Hypothalamus (tissue), 51 donors: Measurements from ENCODE around the gene PRKAG2.

ENCODE experiments used
- DNase-seq, 51 donors: peaks; one replicate each; lab custom pipeline; 2025; lab: John Stamatoyannopoulos, UW

The PRKAG2 gene

DNA sequence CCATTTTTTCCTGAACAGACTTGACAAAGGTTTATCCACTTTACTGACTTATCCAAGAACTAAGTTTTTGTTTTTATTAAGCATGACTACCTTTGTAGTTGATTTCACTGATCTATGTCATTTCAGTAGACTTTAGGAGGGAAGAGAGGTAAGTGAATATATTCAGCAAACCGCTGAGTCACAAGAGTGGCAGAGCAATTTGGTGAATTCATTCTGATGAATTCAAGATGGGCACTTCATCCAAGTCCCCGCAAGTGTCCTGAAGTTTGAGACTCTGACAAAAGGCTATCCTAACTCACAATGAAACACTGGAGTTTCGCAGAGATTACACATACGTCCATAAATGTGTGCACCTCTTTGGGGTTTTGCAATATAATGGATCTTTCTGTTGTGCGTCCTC lies 255.0 kb downstream of the PRKAG2 start:
- DNase-seq, result no peak

DNA sequence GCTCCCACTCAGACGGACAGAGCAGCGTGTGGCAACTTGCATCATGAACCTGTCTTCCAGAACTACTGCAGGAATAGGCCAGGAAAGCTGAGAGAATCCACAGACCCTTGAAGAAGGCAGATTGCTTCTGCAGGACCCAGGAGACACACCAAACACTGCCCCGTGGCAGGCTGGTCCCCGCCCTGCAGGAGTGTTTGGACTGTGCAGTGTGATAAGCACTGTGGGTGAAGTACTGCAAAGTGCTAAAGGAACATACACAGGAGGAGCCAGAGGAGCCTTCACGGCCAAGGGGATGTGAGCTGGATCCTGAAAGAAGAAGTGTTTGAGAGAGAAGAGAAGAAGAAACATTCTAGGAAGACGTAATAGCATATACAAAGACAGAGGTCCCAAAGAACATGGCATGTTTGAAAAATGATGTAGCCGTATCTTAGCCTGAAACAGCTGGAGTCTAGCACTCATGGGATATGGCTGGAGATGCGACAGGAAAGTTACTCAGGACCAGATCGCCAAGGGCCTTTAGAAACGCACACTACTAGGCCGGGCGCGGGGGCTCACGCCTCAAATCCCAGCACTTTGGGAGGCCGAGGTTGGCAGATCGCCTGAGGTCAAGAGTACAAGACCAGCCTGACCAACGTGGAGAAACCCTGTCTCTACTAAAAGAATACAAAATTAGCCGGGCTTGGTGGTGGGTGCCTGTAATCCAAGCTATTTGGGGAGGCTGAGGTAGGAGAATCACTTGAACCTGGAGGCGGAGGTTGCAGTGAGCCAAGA lies 260.3 kb downstream of the PRKAG2 start:
- no peak for DNase-seq

DNA sequence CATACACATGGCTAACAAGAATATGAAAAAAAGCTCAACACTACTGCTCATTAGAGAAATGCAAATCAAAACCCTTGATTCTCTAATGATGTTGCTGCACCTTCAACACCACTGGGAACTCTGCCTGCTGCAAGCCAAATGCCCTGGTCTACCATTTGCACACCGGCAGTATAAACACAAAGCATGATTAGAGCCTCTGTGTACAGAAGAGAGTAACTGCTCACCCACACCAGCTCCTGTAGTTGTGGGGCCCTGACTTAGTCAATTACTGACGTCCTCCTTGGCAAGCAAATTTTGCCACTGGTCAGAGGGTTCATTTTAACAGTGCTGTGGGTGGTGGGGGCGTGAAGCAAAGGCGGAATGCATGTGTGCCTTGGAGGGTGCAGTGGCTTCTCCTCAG lies 261.1 kb downstream of the PRKAG2 start:
- no peak for DNase-seq

DNA sequence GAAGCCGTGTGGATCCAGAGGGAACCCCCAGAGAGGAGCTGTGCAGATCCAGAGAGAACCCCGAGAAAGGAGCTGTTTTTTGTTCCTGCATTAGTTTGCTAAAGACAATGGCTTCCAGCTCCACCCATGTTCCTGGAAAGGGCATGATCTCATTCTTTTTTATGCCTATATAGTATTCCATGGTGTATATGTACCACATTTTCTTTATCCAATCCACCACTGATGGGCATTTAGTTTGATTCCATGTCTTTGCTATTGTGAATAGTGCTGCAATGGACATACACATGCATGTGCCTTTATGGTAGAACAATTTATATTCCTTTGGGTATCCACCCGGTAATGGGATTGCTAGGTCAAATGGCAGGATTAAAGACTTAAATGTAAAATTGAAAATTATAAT lies 261.9 kb downstream of the PRKAG2 start:
- DNase-seq, result no peak

DNA sequence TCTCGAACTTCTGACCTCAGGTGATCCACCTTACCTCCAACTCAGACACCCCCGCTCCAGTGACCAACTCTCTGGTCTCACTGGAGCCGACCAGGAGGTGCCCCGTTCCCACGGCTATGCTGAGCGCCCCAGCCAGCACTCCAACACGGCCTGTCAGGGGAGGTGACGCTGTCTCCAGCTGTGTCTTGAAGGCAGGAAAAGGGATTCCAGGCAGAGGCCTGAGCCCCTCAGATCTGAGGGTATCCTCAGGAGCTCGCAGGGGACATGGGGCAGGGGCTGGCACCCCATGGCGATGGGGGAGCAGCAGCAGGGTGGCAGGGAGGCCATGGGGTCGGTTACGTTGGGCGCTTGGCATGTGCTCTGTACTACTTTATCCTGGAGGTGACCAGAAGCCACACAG lies 262.9 kb downstream of the PRKAG2 start:
- no peak for DNase-seq

DNA sequence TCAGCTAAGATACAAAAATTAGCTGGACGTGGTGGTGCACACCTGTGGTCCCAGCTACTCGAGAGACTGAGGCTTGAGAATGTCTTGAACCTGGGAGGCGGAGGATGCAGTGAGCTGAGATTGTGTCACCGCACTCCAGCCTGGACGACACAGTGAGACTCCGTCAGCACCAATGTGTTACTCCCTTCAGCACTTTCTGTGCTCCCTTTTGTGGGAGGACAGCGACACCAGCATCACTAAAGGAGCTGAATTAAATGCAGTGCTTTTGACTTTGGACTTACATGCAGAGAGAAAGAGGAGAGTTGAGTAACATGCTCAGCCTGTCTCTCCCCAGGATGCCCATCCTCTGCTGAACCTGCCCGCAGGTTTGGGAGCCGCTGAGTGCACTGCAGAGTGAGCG lies 265.0 kb downstream of the PRKAG2 start:
- DNase-seq, result no peak

DNA sequence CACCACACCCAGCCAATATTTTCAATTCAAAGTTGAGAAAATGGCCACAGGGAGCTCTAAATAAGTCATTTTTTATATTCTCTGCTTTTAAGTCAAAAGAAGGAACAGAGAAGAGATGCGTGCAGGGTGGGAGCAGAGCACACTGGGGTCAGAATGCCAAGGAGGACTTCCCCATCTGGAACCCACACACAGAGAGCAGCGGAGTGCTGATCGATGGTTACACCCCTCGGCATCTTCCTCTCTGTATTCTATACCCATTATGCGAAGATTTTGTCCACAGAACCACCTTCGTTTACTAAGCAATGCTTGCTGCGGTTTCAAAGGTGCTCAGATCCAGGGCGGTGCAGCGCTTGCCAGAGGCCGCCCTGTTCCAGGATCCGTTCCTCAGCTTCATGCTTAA lies 265.9 kb downstream of the PRKAG2 start:
- no peak for DNase-seq

DNA sequence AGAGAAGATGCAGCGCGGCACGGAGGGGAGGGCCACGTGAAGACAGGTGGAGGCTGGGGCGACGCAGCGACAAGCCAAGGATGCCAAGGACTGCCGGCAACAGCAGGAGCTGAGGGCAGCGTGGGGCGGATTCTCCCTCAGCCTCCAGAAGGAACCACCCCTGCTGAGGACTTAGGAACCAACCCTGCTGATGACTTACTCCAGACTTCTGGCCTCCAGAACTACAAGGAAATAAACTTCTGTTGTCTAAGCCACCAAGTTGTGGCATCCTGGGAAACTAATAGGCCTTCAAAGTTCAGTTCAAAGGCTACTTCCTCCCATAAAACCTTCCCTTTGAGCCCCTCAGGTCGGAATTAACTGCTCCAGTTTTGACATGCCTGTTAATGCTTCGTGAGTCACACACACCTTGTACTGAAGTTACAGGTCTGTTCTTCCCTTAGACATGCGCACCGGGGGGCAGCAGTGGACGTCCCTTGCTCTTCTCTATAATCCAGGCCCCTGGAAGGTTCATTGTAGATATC lies 268.8 kb downstream of the PRKAG2 start:
- DNase-seq, result no peak

DNA sequence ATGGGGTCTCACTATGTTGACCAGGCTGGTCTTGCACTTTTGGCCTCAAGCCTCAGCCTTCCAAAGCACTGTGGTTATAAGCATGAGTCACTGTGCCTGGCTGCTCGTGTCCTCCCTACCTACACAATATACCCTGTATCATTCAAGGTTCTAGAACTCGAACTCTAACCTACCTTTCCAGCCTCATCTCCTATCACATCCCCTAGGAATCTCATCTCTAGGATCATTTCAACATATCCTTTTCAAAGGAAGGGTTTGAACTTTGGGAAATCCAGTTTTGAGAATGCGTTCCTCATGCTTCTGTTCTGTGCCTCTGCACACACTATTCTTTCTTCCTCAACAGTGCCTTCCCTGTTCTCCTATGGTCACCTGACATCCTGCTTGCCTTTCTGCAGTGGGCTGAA lies 269.4 kb downstream of the PRKAG2 start:
- no peak for DNase-seq

DNA sequence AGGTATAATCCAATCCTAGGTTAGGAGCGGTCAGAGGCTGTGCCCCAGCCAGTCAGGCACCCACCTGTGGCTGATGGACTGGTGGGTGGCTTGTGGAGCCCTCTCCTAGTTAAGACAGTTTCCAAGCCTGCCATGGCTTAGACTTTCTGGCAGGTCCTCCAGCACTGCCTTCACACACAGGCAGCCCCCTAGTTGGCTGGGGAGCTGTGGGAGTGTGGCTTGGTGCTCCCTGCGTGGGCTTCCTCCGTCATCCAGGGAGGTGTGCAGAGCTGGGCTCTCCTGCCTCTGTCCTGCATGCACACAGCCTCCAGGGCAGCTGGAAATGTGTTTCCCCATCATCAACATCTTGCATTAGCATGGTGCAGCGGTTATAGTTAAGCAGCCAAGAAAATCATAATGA lies 273.0 kb downstream of the PRKAG2 start:
- DNase-seq, result no peak

DNA sequence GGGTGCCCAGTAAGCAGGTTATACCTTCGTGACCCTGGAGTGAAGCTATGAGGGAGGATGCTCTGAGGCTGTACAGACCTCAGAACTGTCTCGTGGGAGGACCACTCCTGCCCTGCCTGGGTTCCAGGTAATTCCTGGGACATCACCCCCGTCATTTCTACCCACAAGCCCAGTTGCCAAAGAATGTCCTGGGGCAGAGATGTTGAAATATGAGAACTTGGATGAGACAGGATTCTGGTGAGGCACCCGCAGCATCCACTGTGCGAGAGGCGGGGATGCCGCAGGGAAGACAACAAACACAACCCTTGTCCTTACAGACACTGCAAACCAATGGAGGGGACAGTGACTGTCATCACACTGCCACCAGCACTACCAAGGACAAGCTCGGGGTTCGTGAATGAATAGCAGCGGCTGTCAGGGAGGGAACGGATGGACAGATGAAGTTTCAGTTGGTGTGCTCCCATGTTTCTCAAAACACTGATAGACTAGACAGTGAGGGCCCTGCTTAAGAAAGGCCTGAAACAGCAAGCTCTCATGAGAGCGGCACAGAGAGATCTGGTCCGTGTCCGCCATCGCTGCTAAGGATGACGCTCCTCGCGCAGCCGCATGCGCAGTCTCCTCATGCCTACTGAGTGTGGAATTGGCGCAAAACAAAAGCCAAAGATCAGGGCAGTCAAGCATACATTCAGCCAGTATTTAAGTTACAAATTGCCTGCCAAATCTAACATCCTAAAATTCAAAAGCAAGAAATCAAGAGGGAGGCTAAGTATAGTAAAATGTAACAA lies 275.2 kb downstream of the PRKAG2 start:
- DNase-seq, result no peak

DNA sequence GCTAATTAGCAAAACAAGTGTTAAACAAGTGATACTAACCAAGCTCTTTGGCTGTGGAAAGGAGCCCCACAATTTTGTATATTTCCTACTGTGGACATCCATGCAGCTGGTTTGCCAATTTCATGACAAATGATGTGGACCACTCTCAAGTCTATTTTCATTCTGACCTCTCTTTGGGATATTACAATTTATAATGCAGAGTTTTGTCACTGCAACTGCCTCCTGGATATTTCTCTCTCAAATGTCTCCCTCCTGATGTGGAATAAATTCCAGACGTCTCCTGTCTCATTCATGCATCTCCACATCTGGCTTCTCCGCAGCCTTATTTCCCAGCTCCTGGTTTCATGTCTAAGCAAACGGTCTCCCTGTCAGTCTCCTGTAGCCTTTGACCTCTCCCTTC lies 276.6 kb downstream of the PRKAG2 start:
- DNase-seq, result no peak

DNA sequence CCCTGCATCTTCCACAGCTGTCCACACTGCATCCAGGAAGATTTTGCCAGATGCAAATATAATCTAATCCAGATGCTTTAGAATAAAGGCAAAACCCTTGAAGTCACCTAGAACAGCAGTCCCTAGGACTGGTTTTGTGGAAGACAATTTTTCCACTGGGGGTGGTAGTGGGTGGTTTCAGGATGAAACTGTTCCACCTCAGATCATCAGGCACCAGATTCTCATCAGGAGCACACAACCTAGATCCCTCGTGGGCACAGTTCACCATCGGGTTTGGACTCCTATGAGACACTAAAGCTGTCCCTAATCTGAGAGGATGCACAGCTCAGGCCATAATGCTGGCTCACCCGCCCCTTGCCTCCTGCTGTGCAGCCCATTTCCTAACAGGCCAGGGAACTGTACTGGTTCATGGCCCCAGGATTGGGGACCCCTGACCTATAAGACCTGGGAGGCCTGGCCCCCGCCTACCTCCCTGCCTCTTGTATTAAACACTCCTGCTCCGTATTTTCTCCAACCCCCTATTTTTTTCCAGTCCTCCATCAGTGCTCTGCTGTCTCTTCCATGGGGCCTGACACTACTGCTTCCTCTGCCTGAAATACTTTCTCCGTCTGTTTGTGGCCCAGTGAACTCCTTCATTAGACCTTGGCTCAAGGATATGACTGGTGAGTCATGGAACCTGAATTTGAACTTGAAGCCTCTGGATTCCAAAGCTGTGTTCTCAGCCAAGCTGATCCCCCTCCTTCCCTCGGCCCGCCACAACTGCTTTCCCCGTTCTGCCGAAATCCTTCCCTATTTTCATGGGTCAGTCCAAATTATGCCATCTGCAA lies 277.3 kb downstream of the PRKAG2 start:
- no peak for DNase-seq

DNA sequence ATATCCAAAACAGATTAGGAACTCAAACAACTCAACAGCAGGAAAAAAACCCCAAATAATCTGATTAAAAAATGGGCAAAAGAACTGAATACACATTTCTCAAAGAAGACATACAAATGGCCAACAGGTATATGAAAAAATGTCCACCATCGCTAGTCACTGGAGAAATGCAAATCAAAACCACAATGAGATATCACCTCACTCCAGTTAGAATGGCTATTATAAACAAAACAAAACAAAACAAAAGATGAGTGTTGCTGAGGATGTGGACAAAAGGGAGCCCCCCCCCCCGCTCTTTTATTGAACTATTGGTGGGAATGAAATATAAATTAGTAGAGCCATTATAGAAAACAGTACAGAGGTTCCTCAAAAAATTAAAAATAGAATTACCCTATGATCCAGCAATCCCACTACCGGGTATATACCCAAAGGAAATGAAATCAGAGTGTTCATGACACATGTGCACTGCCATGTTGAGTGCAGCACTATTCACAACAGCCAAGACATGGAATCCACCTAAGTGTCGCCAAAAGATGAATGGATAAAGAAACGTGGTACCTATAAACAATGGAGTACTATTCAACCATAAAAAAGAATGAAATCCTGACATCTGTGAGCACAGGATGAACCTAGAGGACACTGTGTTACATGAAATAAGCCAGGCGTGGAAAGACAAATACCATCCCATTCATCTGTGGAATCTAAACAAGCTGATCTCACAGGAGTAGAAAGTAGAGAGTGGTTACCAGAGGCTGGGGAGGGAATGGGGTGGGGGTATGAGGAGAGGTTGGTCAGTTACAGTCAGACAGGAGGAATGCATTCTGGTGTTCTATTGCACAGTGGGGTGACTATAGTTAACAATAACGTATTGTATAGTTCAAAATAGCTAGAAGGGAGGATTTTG lies 279.1 kb downstream of the PRKAG2 start:
- no peak for DNase-seq

DNA sequence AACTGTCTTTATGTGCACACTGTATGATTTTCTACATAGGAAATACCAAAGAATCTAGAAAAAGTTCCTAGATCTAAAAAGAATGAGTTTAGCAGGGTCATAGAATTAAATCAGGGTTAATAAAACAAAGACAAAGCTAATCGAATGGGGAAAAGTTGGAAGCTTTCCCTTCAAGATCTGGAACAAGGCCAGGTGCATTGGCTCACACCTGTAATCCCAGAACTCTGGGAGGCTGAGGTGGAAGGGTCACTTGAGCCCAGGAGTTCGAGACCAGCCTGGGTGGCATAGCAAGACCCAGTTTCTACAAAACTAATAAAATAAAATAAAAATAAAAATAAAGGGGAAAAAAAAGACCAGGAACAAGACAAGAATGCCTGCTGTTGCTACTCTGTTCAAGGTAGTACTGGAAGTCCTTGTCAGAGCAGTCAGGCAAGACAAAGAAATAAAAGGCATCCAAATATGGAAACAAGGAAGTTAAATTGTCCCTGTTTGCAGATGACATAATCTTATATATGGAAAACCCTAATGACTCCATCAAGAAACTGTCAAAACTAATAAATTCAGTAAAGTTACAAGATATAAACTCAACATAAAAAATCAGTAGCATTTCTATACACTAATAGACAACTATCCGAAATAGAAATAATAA lies 281.1 kb downstream of the PRKAG2 start:
- DNase-seq, result no peak

DNA sequence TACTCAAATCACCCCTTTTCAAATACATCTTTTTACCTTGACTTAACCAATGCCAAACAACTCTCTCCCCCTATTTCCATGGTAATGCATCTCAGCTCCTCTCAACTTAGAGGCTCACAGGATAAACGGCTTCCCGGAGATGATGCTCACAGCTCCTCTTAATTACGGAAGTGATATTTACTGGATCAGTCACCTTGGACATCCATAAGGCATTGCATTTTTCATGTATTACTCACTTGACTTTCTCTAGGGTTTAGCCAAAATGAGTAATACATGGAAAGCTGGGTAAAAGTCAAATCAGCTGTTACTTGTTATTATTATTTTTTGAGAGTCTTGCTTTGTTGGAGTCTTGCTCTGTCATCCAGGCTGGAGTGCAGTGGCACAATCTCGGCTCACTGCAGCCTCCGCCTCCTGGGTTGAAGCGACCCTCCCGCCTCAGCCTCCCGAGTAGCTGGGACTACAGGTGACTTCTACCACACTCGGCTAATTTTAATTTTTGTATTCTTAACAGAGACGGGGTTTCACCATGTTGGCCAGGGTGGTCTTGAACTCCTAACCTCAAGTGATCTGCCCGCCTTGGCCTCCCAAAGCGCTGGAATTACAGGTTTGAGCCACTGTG lies 283.9 kb downstream of the PRKAG2 start:
- DNase-seq, result no peak

DNA sequence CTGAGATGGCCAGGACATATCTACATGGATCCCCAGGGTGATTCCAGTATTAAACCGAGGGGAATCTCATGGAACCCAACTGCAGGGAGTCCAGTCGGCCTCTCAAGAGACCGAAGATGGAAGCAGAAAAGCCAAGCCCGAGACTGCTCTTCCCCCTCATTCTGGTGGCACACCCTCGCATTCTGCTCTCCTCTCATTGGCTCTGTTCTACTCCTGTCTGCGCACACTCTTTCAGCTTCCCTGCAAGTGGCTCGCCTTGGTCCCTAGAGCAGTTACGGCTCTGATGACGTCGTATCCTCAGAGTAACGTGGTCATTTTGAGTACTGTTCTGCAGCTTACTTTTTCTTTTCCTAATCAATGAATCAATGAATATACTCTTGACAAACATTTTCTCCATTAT lies 284.6 kb downstream of the PRKAG2 start:
- DNase-seq, result no peak

DNA sequence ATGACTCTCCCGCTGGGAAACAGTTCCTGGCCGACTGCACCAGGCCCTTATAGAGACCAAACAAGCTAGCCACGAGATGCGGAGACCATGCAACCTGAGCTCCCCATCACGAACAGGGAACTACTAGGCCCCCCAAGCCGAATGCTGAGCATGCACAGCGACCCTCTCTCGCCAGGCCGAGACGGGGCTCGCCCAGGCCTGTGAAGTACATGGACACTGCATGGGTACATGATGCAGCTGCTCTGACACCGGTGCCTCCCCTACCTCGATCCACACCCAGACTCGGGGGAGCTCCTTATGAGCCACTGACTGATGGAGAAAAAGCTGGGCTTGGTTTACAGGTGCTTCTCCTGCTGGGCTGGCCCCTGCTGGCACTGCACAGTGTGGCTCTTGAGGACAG lies 285.0 kb downstream of the PRKAG2 start:
- DNase-seq, result no peak
